ENCODE results near the gene ERC1.
A peak's percentile ranks its signal among the peaks of the same experiment; 100 is the strongest.
"Not testable (repeated sequence)": the region's sequence is repeated elsewhere in the genome, so short reads cannot be mapped to it uniquely, and the experiment has no call there.

ERC1 gene

DNA sequence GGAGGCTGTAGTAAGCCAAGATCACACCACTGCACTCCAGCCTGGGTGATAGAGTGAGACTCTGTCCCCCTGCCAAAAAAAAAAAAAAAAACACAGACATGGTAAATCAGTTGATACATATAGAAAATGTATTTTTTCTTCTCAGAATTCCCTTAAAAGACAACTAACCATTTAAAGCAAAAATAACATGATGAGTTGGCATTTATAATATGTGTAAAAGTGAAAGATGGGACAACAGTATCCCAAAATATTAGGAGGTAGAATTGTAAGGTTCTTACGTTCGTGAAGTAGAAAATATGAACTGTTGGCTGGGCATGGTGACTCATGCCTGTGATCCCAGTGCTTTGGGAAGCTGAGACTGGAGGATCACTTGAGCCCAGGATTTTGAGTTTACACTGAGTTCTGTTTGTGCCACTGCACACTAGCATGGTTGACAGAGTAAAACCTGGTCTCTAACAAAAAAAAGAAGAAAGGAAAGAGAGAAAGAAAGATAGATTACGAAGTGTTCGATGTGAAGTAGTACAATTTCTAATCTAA lies 306.7 kb downstream of the ERC1 start:
- no peak for FAIRE-seq

DNA sequence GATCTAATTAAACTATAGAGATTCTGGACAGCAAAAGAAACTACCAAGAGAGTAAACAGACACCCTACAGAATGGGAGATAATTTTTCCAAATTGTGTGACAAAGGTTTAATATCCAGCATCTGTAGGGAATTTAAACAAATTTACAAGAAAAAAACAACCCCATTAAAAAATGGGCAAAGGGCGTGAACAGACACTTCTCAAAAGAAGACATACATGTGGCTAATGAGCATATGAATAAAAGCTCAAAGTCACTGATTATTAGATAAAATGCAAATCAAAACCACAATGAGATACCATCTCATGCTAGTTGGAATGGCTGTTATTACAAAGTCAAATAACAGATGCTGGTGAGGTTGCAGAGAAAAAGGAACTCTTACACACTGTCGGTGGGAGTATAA lies 309.4 kb downstream of the ERC1 start:
- FAIRE-seq: no peak

GRCh38 chr12:1302201-1302870 lies 311.3 kb downstream of the ERC1 start:
- no peak for FAIRE-seq

DNA sequence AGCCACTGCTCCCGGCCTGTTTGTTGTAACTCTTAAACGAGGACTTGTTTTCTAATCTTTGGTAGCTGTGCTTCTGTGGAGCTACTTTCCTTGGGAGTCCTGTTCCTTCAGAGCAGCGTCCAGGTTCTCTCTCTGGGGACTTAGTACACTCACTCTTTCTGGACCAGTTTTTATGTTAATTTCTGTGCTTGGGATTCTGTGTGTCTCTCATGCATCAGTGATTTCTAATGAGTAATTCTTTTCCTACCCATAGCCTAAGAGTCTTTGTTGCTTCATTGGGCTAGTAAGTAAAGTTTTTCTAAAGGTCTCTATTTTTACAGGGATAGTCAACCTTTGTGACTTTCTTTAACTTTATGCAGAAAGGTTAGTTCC lies 314.0 kb downstream of the ERC1 start:
- FAIRE-seq: no peak

GRCh38 chr12:1305791-1306500 lies 314.9 kb downstream of the ERC1 start:
- FAIRE-seq: no peak

- FAIRE-seq: peak; percentile 77
Measured at GRCh38 chr12:1306817-1307216, 315.8 kb downstream of the ERC1 start.

GRCh38 chr12:1307796-1308195 lies 316.8 kb downstream of the ERC1 start:
- no peak for FAIRE-seq

DNA sequence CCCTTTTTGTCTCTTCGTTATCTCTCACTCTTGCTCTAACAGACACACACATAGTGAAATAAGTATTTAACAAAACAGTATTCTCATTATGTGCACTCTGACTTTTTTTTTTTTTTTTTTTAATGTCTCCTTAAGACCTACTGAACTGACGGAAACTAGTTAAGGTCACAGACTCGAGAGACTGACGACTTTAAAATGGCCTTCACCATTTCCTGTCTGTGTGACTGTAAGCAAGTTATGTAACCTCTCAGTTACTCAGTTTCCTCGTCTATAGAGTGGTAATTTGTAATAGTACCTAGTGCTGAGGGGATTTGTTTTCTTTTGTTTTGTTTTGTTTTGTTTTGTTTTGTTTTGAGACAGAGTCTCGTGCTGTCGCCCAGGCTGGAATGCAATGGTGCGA lies 318.6 kb downstream of the ERC1 start:
- FAIRE-seq: no peak

GRCh38 chr12:1310653-1311052 lies 319.6 kb downstream of the ERC1 start:
- FAIRE-seq: no peak

GRCh38 chr12:1311145-1311544 lies 320.1 kb downstream of the ERC1 start:
- FAIRE-seq: no peak

GRCh38 chr12:1313906-1314305 lies 322.9 kb downstream of the ERC1 start:
- FAIRE-seq: no peak

DNA sequence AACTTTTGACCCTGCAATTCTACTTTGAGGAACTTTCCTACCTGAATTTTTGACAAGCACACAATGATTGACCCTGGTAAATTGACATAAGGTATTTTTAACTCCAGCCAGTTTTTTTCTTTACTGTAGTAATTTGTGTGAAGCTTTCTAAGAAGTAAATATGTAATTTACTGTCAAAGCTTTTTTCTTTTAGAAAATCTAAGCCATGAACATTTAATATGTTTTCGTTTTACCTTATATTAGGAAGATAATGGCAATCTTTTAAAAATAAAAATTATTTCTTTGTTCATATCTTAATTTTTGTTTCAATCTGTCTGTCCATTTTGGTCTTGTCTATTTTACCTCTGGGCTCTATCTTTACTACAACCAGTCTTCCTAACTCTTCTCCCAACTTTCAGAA lies 323.5 kb downstream of the ERC1 start:
- FAIRE-seq: no peak

DNA sequence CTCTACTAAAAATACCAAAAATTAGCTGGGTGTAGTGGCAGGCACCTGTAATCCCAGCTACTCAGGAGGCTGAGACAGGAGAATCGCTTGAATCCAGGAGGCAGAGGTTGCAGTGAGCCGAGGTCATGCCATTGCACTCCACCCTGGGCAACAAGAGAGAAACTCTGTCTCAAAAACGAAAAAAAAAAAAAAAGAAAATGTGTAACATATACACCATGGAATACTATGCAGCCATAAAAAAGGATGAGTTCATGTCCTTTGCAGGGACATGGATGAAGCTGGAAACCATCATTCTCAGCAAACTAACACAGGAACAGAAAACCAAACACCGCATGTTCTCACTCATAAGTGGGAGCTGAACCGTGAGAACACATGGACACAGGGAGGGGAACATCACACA lies 326.0 kb downstream of the ERC1 start:
- not testable (repeated sequence) for FAIRE-seq

GRCh38 chr12:1318327-1319031 lies 327.5 kb downstream of the ERC1 start:
- FAIRE-seq: peak; percentile 53

GRCh38 chr12:1319212-1319611 lies 328.2 kb downstream of the ERC1 start:
- FAIRE-seq: peak; percentile 64

- FAIRE-seq: no peak
Measured at GRCh38 chr12:1320021-1320420, 329.0 kb downstream of the ERC1 start.

GRCh38 chr12:1322821-1323220 lies 331.8 kb downstream of the ERC1 start:
- FAIRE-seq: peak; percentile 65

DNA sequence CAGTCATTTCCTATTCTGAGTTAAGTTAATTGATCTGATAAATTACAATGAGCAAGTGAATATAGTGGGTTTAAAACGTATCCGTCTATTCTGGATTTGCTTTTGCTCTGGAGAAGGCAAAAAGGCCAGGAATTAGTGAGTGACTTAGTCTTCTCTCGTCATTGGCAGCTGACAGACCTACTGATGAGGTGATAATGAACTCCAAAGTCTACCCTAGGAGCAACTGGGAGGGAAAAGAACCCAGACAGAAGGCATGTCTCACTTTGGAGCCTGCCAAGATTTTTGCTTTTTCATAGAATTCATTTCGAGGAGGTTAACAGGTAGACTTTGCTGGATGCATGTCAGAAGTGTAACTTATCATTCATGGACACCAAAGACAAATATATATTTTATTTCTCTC lies 333.1 kb downstream of the ERC1 start:
- FAIRE-seq: no peak

DNA sequence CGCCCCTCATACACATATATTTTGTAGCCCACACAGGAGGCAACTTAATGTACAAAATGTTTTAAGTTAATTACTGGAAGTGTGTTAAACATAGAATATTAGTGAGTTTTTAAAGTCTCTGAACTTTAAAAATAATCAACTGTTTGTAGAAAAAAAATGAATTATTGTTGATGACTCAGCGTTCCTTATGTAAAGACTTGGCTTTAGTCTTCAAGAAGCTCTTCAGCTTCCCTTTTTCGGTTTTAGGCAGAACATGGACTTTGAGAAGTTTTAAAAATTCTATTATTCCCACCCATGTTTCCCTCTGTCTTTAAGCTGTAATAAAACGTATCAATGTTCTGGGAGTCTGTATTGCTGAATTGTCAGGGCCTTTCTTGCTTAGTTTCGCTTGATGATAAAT lies 333.9 kb downstream of the ERC1 start:
- FAIRE-seq: no peak

DNA sequence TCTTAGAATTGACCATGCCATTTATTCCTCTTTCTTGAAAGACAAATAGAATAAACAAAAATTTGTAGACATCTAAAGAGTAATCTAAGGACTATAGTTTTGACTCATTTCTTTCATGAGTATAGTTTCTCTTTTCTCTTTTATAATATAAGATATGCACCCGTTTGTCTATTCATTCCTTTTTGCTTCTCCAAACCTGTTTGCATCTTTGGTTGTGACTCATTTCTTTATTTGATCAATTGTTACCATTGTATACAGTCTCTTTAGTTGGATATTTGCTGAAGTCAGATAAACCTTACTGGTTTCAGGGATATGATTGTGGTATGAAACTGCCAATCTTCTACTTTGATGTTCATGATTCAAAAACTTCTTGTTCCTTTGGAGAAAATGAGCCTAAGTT lies 334.6 kb downstream of the ERC1 start:
- FAIRE-seq: peak; percentile 47

GRCh38 chr12:1326258-1326657 lies 335.2 kb downstream of the ERC1 start:
- FAIRE-seq: no peak

DNA sequence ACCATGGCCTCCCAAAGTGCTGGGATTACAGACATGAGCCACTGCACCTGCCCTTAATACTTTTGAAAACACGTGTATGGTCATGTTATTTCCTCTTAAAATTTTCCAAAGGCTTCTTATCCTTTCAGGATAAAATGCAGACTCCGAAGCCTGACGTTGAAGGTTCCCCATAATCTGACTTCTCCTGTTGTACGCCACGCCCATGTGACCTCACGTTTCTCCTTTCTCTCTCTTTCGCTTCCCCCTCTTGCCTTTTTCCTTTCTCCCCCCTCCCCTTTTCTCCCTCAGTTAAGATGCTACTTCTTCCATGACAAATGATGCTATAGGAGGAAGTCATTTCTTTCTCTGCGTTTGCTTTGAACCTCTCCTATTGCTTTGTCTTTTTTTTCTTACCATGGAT lies 337.4 kb downstream of the ERC1 start:
- no peak for FAIRE-seq

GRCh38 chr12:1329784-1330476 lies 338.9 kb downstream of the ERC1 start:
- no peak for FAIRE-seq

Data from islet of Langerhans (tissue), 1 donor.